WTC11 (cell line): ENCODE measurements around the gene GABRR1. TPM values are rescaled to one million over a fixed set of nuclear protein-coding genes. Genes with fewer than 3 reads are reported as not detected.

ENCODE experiments used
- ATAC-seq: fragments of 200-7000 bp; cut with Tn5 transposase; 2 replicates; pipeline ENCODE4 v1.10.0; 2021; ENCODE audit warnings: mild to moderate bottlenecking, moderate library complexity
- CTCF ChIA-PET: fragments of 300-600 bp; sonication (Branson Sonifier 250); formaldehyde crosslinking; loops from one replicate; lab custom pipeline; 2021; ENCODE audit warnings: antibody characterized with exemption; lab: Charles Lee
- POLR2A ChIA-PET: fragments of 350-600 bp; sonication (Branson Sonifier 250); formaldehyde crosslinking; loops from one replicate; lab custom pipeline; 2021; ENCODE audit warnings: antibody characterized with exemption; lab: Charles Lee
- DNase-seq: peaks from one replicate; pipeline ENCODE4 v3.0.0; 2021; ENCODE audit warnings: low spot score
- H3K27ac Mint-ChIP-seq: 2 replicates; pipeline ENCODE4 v1.8.0; 2021; ENCODE audit warnings: mixed read lengths
- H3K27me3 Mint-ChIP-seq: 2 replicates; pipeline ENCODE4 v1.8.0; 2021; ENCODE audit warnings: low read depth, mild to moderate bottlenecking, moderate library complexity, mixed read lengths
- H3K36me3 Mint-ChIP-seq: 2 replicates; pipeline ENCODE4 v1.8.0; 2021; ENCODE audit warnings: mixed read lengths
- H3K4me1 Mint-ChIP-seq: 2 replicates; pipeline ENCODE4 v1.8.0; 2022; ENCODE audit warnings: mixed read lengths
- H3K4me3 Mint-ChIP-seq: 2 replicates; pipeline ENCODE4 v1.8.0; 2021; ENCODE audit warnings: mild to moderate bottlenecking, moderate library complexity, mixed read lengths
- H3K9me3 Mint-ChIP-seq: 2 replicates; pipeline ENCODE4 v1.8.0; 2021; ENCODE audit warnings: mixed read lengths
- CREM ChIP-seq: sonication (generic); formaldehyde crosslinking; IDR thresholded peaks from 2 replicates; pipeline ENCODE4 v1.8.1; 2022; ENCODE audit warnings: mild to moderate bottlenecking, missing genetic modification reagents, moderate library complexity
- FOXJ3 ChIP-seq: sonication (generic); formaldehyde crosslinking; IDR thresholded peaks from 2 replicates; pipeline ENCODE4 v1.9.0; 2021; ENCODE audit warnings: missing genetic modification reagents, mild to moderate bottlenecking, borderline replicate concordance
- HMGA2 ChIP-seq: fragments of 250-450 bp; sonication (Bioruptor Pico); IDR thresholded peaks from 2 replicates; pipeline ENCODE4 v1.4.0; 2021; ENCODE audit warnings: mild to moderate bottlenecking, moderate library complexity
- IRF2 ChIP-seq: sonication (generic); formaldehyde crosslinking; IDR thresholded peaks from 2 replicates; pipeline ENCODE4 v1.8.0; 2022; ENCODE audit warnings: low read depth, missing genetic modification reagents, borderline replicate concordance
- JAZF1 ChIP-seq: fragments of 250-450 bp; sonication (Bioruptor Pico); IDR thresholded peaks from 2 replicates; pipeline ENCODE4 v1.9.0; 2021; ENCODE audit warnings: moderate library complexity, mild to moderate bottlenecking, inconsistent platforms
- JUN ChIP-seq: sonication (generic); formaldehyde crosslinking; IDR thresholded peaks from 2 replicates; pipeline ENCODE4 v1.8.0; 2023; ENCODE audit warnings: mild to moderate bottlenecking, missing genetic modification reagents
- MXD4 ChIP-seq: fragments of 250-450 bp; sonication (Bioruptor Pico); IDR thresholded peaks from 2 replicates; pipeline ENCODE4 v1.8.0; 2021; ENCODE audit warnings: mild to moderate bottlenecking, moderate library complexity, borderline replicate concordance
- NR1H2 ChIP-seq: sonication (generic); formaldehyde crosslinking; IDR thresholded peaks from 2 replicates; pipeline ENCODE4 v1.9.0; 2021; ENCODE audit warnings: mild to moderate bottlenecking, moderate library complexity, missing genetic modification reagents
- SMAD3 ChIP-seq: sonication (generic); formaldehyde crosslinking; IDR thresholded peaks from 2 replicates; pipeline ENCODE4 v1.8.0; 2022; ENCODE audit warnings: missing genetic modification reagents, mild to moderate bottlenecking, borderline replicate concordance
- SOX15 ChIP-seq: fragments of 250-450 bp; sonication (Bioruptor Pico); IDR thresholded peaks from 2 replicates; pipeline ENCODE4 v1.9.0; 2021; ENCODE audit warnings: mild to moderate bottlenecking
- SP1 ChIP-seq: sonication (generic); formaldehyde crosslinking; conservative IDR thresholded peaks from 2 replicates; pipeline ENCODE4 v1.8.1; 2022; ENCODE audit warnings: missing genetic modification reagents
- ZNF121 ChIP-seq: sonication (generic); formaldehyde crosslinking; IDR thresholded peaks from 2 replicates; pipeline ENCODE4 v1.8.0; 2023; ENCODE audit warnings: missing genetic modification reagents
- ZNF317 ChIP-seq: sonication (generic); formaldehyde crosslinking; IDR thresholded peaks from 2 replicates; pipeline ENCODE4 v1.8.1; 2023; ENCODE audit warnings: low read depth, mild to moderate bottlenecking, moderate library complexity, missing genetic modification reagents, borderline replicate concordance
- total RNA-seq: library from RNA; stranded (reverse); gene quantifications from 3 replicates; pipeline ENCODE4 v1.2.3, GENCODE V29; 2021
- TF ChIP-seq, protein P1 (sequence below): sonication (generic); formaldehyde crosslinking; IDR thresholded peaks from 2 replicates; pipeline ENCODE4 v1.8.0; 2023; ENCODE audit warnings: missing genetic modification reagents, mild to moderate bottlenecking, borderline replicate concordance
- TF ChIP-seq, protein P2 (sequence below): sonication (generic); formaldehyde crosslinking; conservative IDR thresholded peaks from 2 replicates; pipeline ENCODE4 v1.8.1; 2023; ENCODE audit warnings: mild to moderate bottlenecking, low read depth, missing genetic modification reagents, moderate library complexity
- TF ChIP-seq, protein P3 (sequence below): sonication (generic); formaldehyde crosslinking; IDR thresholded peaks from 2 replicates; pipeline ENCODE4 v1.8.1; 2022; ENCODE audit warnings: low read depth, mild to moderate bottlenecking, moderate library complexity, missing genetic modification reagents, borderline replicate concordance

The GABRR1 gene
- total RNA-seq, 1 experiment from 2014 or later = 0.24 TPM

- ChIA-PET CTCF (no interaction called here), POLR2A (no interaction called here)
- no peak overlapping the region for H3K4me3 Mint-ChIP-seq
- TF ChIP-seq SOX15 (CRISPR knock-in tag) = no peak
- TF ChIP-seq, protein P1, sequence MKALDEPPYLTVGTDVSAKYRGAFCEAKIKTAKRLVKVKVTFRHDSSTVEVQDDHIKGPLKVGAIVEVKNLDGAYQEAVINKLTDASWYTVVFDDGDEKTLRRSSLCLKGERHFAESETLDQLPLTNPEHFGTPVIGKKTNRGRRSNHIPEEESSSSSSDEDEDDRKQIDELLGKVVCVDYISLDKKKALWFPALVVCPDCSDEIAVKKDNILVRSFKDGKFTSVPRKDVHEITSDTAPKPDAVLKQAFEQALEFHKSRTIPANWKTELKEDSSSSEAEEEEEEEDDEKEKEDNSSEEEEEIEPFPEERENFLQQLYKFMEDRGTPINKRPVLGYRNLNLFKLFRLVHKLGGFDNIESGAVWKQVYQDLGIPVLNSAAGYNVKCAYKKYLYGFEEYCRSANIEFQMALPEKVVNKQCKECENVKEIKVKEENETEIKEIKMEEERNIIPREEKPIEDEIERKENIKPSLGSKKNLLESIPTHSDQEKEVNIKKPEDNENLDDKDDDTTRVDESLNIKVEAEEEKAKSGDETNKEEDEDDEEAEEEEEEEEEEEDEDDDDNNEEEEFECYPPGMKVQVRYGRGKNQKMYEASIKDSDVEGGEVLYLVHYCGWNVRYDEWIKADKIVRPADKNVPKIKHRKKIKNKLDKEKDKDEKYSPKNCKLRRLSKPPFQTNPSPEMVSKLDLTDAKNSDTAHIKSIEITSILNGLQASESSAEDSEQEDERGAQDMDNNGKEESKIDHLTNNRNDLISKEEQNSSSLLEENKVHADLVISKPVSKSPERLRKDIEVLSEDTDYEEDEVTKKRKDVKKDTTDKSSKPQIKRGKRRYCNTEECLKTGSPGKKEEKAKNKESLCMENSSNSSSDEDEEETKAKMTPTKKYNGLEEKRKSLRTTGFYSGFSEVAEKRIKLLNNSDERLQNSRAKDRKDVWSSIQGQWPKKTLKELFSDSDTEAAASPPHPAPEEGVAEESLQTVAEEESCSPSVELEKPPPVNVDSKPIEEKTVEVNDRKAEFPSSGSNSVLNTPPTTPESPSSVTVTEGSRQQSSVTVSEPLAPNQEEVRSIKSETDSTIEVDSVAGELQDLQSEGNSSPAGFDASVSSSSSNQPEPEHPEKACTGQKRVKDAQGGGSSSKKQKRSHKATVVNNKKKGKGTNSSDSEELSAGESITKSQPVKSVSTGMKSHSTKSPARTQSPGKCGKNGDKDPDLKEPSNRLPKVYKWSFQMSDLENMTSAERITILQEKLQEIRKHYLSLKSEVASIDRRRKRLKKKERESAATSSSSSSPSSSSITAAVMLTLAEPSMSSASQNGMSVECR (CRISPR knock-in tag) = no peak
- TF ChIP-seq HMGA2 = no peak
- TF ChIP-seq, protein P2, sequence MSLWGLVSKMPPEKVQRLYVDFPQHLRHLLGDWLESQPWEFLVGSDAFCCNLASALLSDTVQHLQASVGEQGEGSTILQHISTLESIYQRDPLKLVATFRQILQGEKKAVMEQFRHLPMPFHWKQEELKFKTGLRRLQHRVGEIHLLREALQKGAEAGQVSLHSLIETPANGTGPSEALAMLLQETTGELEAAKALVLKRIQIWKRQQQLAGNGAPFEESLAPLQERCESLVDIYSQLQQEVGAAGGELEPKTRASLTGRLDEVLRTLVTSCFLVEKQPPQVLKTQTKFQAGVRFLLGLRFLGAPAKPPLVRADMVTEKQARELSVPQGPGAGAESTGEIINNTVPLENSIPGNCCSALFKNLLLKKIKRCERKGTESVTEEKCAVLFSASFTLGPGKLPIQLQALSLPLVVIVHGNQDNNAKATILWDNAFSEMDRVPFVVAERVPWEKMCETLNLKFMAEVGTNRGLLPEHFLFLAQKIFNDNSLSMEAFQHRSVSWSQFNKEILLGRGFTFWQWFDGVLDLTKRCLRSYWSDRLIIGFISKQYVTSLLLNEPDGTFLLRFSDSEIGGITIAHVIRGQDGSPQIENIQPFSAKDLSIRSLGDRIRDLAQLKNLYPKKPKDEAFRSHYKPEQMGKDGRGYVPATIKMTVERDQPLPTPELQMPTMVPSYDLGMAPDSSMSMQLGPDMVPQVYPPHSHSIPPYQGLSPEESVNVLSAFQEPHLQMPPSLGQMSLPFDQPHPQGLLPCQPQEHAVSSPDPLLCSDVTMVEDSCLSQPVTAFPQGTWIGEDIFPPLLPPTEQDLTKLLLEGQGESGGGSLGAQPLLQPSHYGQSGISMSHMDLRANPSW = no peak
- TF ChIP-seq SP1 (CRISPR knock-in tag) = no peak
- no peak for TF ChIP-seq NR1H2 (CRISPR knock-in tag)
- TF ChIP-seq FOXJ3 (CRISPR knock-in tag) = no peak
- TF ChIP-seq, protein P3, sequence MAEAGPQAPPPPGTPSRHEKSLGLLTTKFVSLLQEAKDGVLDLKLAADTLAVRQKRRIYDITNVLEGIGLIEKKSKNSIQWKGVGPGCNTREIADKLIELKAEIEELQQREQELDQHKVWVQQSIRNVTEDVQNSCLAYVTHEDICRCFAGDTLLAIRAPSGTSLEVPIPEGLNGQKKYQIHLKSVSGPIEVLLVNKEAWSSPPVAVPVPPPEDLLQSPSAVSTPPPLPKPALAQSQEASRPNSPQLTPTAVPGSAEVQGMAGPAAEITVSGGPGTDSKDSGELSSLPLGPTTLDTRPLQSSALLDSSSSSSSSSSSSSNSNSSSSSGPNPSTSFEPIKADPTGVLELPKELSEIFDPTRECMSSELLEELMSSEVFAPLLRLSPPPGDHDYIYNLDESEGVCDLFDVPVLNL (CRISPR knock-in tag) = no peak
- TF ChIP-seq MXD4 = no peak
- no peak for TF ChIP-seq ZNF121 (CRISPR knock-in tag)
- no peak for TF ChIP-seq ZNF317
- no peak for TF ChIP-seq SMAD3 (CRISPR knock-in tag)
- no peak for TF ChIP-seq CREM (CRISPR knock-in tag)
- peaks cover 2% of the 10 kb centered on the region; the same call in 1 of the 2 replicates for H3K27me3 Mint-ChIP-seq
- H3K36me3 Mint-ChIP-seq = peaks cover 11% of the 10 kb centered on the region
- H3K9me3 Mint-ChIP-seq = peaks cover 18% of the 10 kb centered on the region
- peaks cover 13% of the 10 kb centered on the region for H3K4me1 Mint-ChIP-seq
- ATAC-seq (no peak), DNase-seq (no peak)
- no peak overlapping the region for H3K27ac Mint-ChIP-seq
Observed at GRCh38 chr6:89222712-89223039, 5.5 kb upstream of the GABRR1 start.

- Mint-ChIP-seq H3K27ac (no peak overlapping the region), H3K4me1 (peaks cover 18% of the 10 kb centered on the region), H3K9me3 (peaks cover 18% of the 10 kb centered on the region), H3K4me3 (no peak overlapping the region), H3K36me3 (peaks cover 11% of the 10 kb centered on the region), H3K27me3 (peaks cover 2% of the 10 kb centered on the region; the same call in 1 of the 2 replicates)
- TF ChIP-seq JUN (CRISPR knock-in tag) (no peak), JAZF1 (CRISPR knock-in tag) (no peak), SMAD3 (CRISPR knock-in tag) (no peak), IRF2 (CRISPR knock-in tag) (no peak)
- TF ChIP-seq, protein P2 = no peak
- CTCF ChIA-PET = no interaction called here
- no peak for ATAC-seq
- DNase-seq = no peak
- POLR2A ChIA-PET = no interaction called here
Observed at GRCh38 chr6:89221971-89222711, 5.0 kb upstream of the GABRR1 start.
